Measurements from ENCODE around the gene GAL3ST3.

DNA sequence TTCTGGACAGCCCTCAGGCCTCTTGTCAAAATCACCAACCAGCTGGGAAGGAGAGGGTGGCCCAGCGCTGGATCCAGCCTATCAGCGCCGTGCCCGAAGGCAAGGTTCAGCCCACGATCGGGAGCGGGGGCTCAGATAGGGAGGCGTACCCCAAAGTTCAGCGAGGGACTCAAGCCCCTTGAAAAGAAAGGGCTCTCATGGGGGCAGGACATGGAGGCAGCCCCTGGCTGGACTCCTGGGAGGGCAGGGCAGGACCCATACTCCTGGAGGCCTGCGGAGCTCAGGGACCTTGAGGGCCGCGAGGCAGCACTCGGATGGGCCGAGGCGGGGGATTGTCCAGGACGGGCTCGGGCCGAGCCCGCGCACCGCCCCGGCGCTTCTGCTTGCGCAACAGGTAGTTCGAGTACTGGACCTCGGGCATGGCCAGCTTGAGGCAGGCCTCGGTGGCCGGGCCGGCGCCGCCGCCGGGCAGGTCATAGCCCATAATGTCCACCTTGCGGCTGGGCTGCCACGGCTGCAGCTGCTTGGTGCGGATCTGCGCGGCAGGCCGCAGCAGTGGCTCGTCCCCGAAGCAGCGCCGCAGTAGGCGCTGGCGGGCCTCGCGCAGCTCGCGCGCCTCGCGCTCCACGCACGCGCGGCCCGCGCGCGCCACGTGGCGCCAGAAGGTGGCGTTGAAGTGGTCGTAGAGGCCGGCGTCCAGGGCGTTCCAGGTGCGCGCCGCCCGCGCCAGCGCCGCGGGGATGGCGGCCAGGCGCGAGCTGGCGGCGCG is 6.5 kb downstream of the GAL3ST3 start:
- TF ChIP-seq, protein P1, sequence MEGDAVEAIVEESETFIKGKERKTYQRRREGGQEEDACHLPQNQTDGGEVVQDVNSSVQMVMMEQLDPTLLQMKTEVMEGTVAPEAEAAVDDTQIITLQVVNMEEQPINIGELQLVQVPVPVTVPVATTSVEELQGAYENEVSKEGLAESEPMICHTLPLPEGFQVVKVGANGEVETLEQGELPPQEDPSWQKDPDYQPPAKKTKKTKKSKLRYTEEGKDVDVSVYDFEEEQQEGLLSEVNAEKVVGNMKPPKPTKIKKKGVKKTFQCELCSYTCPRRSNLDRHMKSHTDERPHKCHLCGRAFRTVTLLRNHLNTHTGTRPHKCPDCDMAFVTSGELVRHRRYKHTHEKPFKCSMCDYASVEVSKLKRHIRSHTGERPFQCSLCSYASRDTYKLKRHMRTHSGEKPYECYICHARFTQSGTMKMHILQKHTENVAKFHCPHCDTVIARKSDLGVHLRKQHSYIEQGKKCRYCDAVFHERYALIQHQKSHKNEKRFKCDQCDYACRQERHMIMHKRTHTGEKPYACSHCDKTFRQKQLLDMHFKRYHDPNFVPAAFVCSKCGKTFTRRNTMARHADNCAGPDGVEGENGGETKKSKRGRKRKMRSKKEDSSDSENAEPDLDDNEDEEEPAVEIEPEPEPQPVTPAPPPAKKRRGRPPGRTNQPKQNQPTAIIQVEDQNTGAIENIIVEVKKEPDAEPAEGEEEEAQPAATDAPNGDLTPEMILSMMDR (IDR thresholded peaks at IDR 0.05) = no peak
- TF ChIP-seq POLR2A (IDR thresholded peaks at IDR 0.05) = no peak

Measured in body of pancreas (tissue), 4 donors.